Neural progenitor cell (in vitro differentiated cells): ENCODE results near the gene CENPC. TPM values are rescaled to one million over a fixed set of nuclear protein-coding genes. Genes with fewer than 3 reads are reported as not detected.

ENCODE experiments used
- DNase-seq: peaks from one replicate; pipeline ENCODE4 v3.0.0-alpha.2; 2016; ENCODE audit warnings: low spot score
- H2AFZ ChIP-seq: fragments of 200-600 bp; sonication (generic); replicated peaks from 2 replicates; pipeline ENCODE4 v1.6.1; 2016; ENCODE audit warnings: antibody characterized with exemption
- H3F3A ChIP-seq: fragments of 200-600 bp; sonication (generic); 2 replicates; pipeline ENCODE4 v1.6.1; 2016; ENCODE audit warnings: antibody characterized with exemption, low read depth
- H3K27ac ChIP-seq: fragments of 200-600 bp; sonication (generic); 2 replicates; pipeline ENCODE4 v1.5.1; 2016; ENCODE audit warnings: mild to moderate bottlenecking
- H3K27me3 ChIP-seq: fragments of 200-600 bp; sonication (generic); 2 replicates; pipeline ENCODE4 v1.6.1; 2016; ENCODE audit warnings: mild to moderate bottlenecking, moderate library complexity
- H3K36me3 ChIP-seq: fragments of 200-600 bp; sonication (generic); 2 replicates; pipeline ENCODE4 v1.5.1; 2016
- H3K4me1 ChIP-seq: fragments of 200-600 bp; sonication (generic); 2 replicates; pipeline ENCODE4 v1.6.1; 2016; ENCODE audit warnings: mixed run types
- H3K4me2 ChIP-seq: fragments of 200-600 bp; sonication (generic); 2 replicates; pipeline ENCODE4 v1.6.1; 2016
- H3K4me3 ChIP-seq: fragments of 200-600 bp; sonication (generic); 2 replicates; pipeline ENCODE4 v1.5.1; 2016
- H3K79me2 ChIP-seq: fragments of 200-600 bp; sonication (generic); 2 replicates; pipeline ENCODE4 v1.6.1; 2016; ENCODE audit warnings: low read depth
- H3K9ac ChIP-seq: fragments of 200-600 bp; sonication (generic); 2 replicates; pipeline ENCODE4 v1.6.1; 2016
- H3K9me3 ChIP-seq: fragments of 200-600 bp; sonication (generic); 2 replicates; pipeline ENCODE4 v1.5.1; 2016; ENCODE audit warnings: low read depth
- H4K20me1 ChIP-seq: fragments of 200-600 bp; sonication (generic); 2 replicates; pipeline ENCODE4 v1.6.1; 2016; ENCODE audit warnings: low read depth
- H3K27ac Mint-ChIP-seq: 3 replicates; pipeline ENCODE4 v1.8.0; 2021; ENCODE audit warnings: mixed read lengths
- H3K27me3 Mint-ChIP-seq: 2 replicates; pipeline ENCODE4 v1.8.0; 2022; ENCODE audit warnings: low read depth, mild to moderate bottlenecking, inconsistent platforms, moderate library complexity, mixed read lengths; ENCODE audit not compliant: insufficient read depth
- H3K36me3 Mint-ChIP-seq: 3 replicates; pipeline ENCODE4 v1.8.0; 2021; ENCODE audit warnings: mixed read lengths
- H3K4me1 Mint-ChIP-seq: 3 replicates; pipeline ENCODE4 v1.8.0; 2021; ENCODE audit warnings: mixed read lengths
- H3K4me3 Mint-ChIP-seq: 3 replicates; pipeline ENCODE4 v1.8.0; 2021; ENCODE audit warnings: mild to moderate bottlenecking, moderate library complexity, mixed read lengths
- H3K9me3 Mint-ChIP-seq: 3 replicates; pipeline ENCODE4 v1.8.0; 2020; ENCODE audit warnings: mixed read lengths
- CTCF ChIP-seq: fragments of 200-600 bp; sonication (generic); IDR thresholded peaks from 2 replicates; pipeline ENCODE4 v1.5.1; 2017; ENCODE audit warnings: antibody characterized with exemption, mild to moderate bottlenecking
- EZH2 ChIP-seq: fragments of 200-600 bp; sonication (generic); IDR thresholded peaks from 2 replicates; pipeline ENCODE4 v1.6.1; 2017; ENCODE audit warnings: antibody characterized with exemption, mild to moderate bottlenecking, moderate library complexity
- EZH2phosphoT487 ChIP-seq: fragments of 200-600 bp; sonication (generic); IDR thresholded peaks from 2 replicates; pipeline ENCODE4 v1.6.1; 2017; ENCODE audit warnings: antibody characterized with exemption
- total RNA-seq: library from RNA; depleted of rRNA; stranded (reverse); fragments of >200 nt; gene quantifications from 2 replicates; pipeline ENCODE4 v1.2.3, GENCODE V29; 2015; ENCODE audit warnings: low replicate concordance

The CENPC gene
- total RNA-seq, 1 donor from 2014 or later = 85.2 TPM

DNA sequence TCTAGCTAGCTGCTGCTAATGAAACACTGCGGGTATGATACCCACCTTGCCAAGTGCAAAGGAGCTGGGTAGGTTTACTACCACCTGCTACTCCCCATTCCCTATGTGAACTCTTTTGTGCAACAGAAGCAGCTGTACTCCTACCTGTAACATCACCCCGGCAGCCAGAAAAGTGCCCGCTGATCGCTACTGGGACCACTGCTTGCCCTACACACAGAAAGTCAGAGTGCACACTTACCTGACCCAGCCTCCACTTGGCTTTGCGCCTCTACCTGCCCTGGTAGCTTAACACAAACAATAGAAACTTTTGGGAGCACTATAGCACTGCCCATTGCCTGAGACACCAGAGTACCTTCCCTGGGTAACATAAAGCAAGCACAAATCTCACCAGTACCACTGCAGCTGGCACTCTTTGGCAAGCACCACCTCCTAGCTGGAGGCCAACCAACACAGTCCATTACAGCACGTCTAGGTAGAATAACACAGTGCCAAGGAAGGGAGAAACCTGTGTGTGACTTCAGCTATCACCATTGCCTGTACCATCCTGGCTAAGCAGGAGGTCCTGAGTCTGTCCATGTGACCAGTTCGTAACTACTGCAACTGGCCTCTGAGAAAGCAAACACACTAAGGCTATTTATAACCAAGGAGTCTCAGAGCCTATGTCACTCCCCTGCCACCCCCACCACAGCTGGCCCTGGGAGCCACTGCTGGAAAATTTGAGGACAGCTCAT lies 80.1 kb downstream of the CENPC start:
- no peaks in the 10 kb centered on the region for H3K36me3 ChIP-seq
- Mint-ChIP-seq H3K9me3 (no peaks in the 10 kb centered on the region), H3K27me3 (no peaks in the 10 kb centered on the region), H3K27ac (no peak overlapping the region), H3K36me3 (peaks cover 2% of the 10 kb centered on the region), H3K4me3 (no peak overlapping the region), H3K4me1 (no peaks in the 10 kb centered on the region)
- no peaks in the 10 kb centered on the region for H3K9me3 ChIP-seq
- H3K79me2 ChIP-seq = no peaks in the 10 kb centered on the region
- TF ChIP-seq EZH2phosphoT487 (no peak), EZH2 (no peak), CTCF (no peak)
- H3K27me3 ChIP-seq = no peaks in the 10 kb centered on the region
- no peak overlapping the region for H3K4me3 ChIP-seq
- no peaks in the 10 kb centered on the region for H3F3A ChIP-seq
- no peak for DNase-seq
- no peak overlapping the region for H3K4me2 ChIP-seq
- no peaks in the 10 kb centered on the region for H3K4me1 ChIP-seq
- H3K9ac ChIP-seq = no peak overlapping the region
- H2AFZ ChIP-seq = no peak overlapping the region
- H4K20me1 ChIP-seq = no peaks in the 10 kb centered on the region
- no peak overlapping the region for H3K27ac ChIP-seq

DNA sequence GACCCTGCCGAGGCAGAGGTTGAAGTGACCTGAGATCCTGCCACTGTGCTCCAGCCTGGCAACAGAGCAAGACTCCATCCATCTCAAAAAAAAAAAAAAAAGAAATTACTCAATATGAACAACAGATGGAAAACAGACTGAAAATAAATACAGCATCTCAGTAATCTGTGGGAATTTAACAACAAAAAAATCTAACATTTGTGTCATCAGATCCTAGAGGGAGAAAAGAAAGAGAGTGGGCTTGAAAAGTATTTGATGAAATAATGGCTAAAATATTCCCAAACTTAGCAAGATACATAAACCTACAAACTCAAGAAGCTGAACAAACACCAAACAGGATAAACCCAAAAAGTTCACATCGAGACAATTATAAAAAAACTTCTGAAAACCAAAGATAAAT lies 84.7 kb downstream of the CENPC start:
- Mint-ChIP-seq H3K27ac (no peak overlapping the region), H3K4me3 (no peak overlapping the region), H3K27me3 (no peaks in the 10 kb centered on the region), H3K4me1 (no peaks in the 10 kb centered on the region), H3K9me3 (peaks cover 4% of the 10 kb centered on the region), H3K36me3 (peaks cover 17% of the 10 kb centered on the region)
- Histone ChIP-seq H4K20me1 (no peaks in the 10 kb centered on the region), H3K27me3 (no peaks in the 10 kb centered on the region), H2AFZ (no peak overlapping the region), H3F3A (no peaks in the 10 kb centered on the region), H3K79me2 (no peaks in the 10 kb centered on the region), H3K27ac (no peak overlapping the region), H3K9ac (no peak overlapping the region), H3K9me3 (no peaks in the 10 kb centered on the region), H3K36me3 (no peaks in the 10 kb centered on the region), H3K4me2 (no peak overlapping the region), H3K4me1 (no peaks in the 10 kb centered on the region), H3K4me3 (no peak overlapping the region)
- no peak for TF ChIP-seq EZH2phosphoT487
- no peak for TF ChIP-seq EZH2
- no peak for TF ChIP-seq CTCF
- no peak for DNase-seq

GRCh38 chr4:67459164-67459563 lies 86.1 kb downstream of the CENPC start:
- Histone ChIP-seq H3K4me2 (no peak overlapping the region), H3K4me1 (no peaks in the 10 kb centered on the region), H3K4me3 (no peak overlapping the region), H3K36me3 (no peaks in the 10 kb centered on the region), H4K20me1 (no peaks in the 10 kb centered on the region), H3K27me3 (no peaks in the 10 kb centered on the region), H2AFZ (no peak overlapping the region), H3K9ac (no peak overlapping the region), H3K9me3 (no peaks in the 10 kb centered on the region), H3F3A (no peaks in the 10 kb centered on the region), H3K79me2 (no peaks in the 10 kb centered on the region), H3K27ac (no peak overlapping the region)
- Mint-ChIP-seq H3K27me3 (no peaks in the 10 kb centered on the region), H3K9me3 (peaks cover 4% of the 10 kb centered on the region), H3K4me1 (no peaks in the 10 kb centered on the region), H3K27ac (no peak overlapping the region), H3K4me3 (no peak overlapping the region), H3K36me3 (peaks cover 19% of the 10 kb centered on the region)
- no peak for DNase-seq
- TF ChIP-seq EZH2phosphoT487 = no peak
- TF ChIP-seq EZH2 = no peak
- no peak for TF ChIP-seq CTCF
